ENCODE results near the gene TTC24. TPM values are rescaled to one million over a fixed set of nuclear protein-coding genes. Genes with fewer than 3 reads are reported as not detected.

Gene TTC24
- total and polyA plus RNA-seq, 2 experiments from 2014 or later, result not detected

GRCh38 chr1:156559086-156559796 lies 20.3 kb upstream of the TTC24 start (continued):
- TF ChIP-seq ZNF462 (CRISPR knock-in tag; IDR thresholded peaks at IDR 0.05) (no peak), EZH2 (IDR thresholded peaks at IDR 0.05; ENCODE audit: low read depth, unreplicated experiment) (no peak)

- Histone ChIP-seq H3K79me2 (replicated peaks; ENCODE audit: insufficient read depth) (no peaks in the 10 kb centered on the region), H3K27me3 (ENCODE audit: insufficient read depth) (no peaks in the 10 kb centered on the region), H3K36me3 (ENCODE audit: insufficient read depth) (peaks cover 21% of the 10 kb centered on the region; the same call in 1 of the 2 replicates), H2AFZ (no peak overlapping the region), H3F3A (replicated peaks; ENCODE audit: low read depth) (no peaks in the 10 kb centered on the region), H3K27ac (ENCODE audit: low read depth) (no peak overlapping the region), H3K9me2 (ENCODE audit: insufficient read depth) (no peaks in the 10 kb centered on the region), H3K4me2 (no peak overlapping the region), H3K4me3 (no peak overlapping the region), H4K20me1 (replicated peaks; ENCODE audit: insufficient read depth) (no peaks in the 10 kb centered on the region; the same call in 1 of the 2 replicates), H3K4me1 (ENCODE audit: insufficient read depth) (no peaks in the 10 kb centered on the region)
- Mint-ChIP-seq H3K9me3 (no peaks in the 10 kb centered on the region), H3K36me3 (ENCODE audit: low read depth) (peaks cover 39% of the 10 kb centered on the region), H3K4me1 (no peaks in the 10 kb centered on the region), H3K4me3 (no peak overlapping the region), H3K27ac (no peak overlapping the region), H3K27me3 (ENCODE audit: insufficient read depth, low read depth, poor library complexity) (peaks cover 3% of the 10 kb centered on the region)
- no peak for DNase-seq (ENCODE audit: low spot score)
- no peak for ATAC-seq
- TF ChIP-seq REST (IDR thresholded peaks at IDR 0.05; ENCODE audit: unreplicated experiment), result no peak
- no peak for TF ChIP-seq ZNF331 (CRISPR knock-in tag; IDR thresholded peaks at IDR 0.05; ENCODE audit: low read depth)
- no peak for TF ChIP-seq EZH2 (IDR thresholded peaks at IDR 0.05; ENCODE audit: low read depth, unreplicated experiment)
- no peak for TF ChIP-seq ETS1 (IDR thresholded peaks at IDR 0.05)
- no peak for TF ChIP-seq CREB1 (CRISPR knock-in tag; IDR thresholded peaks at IDR 0.05; ENCODE audit: low read depth)
- TF ChIP-seq NANOG (IDR thresholded peaks at IDR 0.05; ENCODE audit: borderline replicate concordance), result no peak
- no peak for TF ChIP-seq POLR2AphosphoS5 (IDR thresholded peaks at IDR 0.05; ENCODE audit: low read depth)
- TF ChIP-seq JUNB (IDR thresholded peaks at IDR 0.05; ENCODE audit: unreplicated experiment), result no peak
- TF ChIP-seq EZH2phosphoT487 (IDR thresholded peaks at IDR 0.05; ENCODE audit: unreplicated experiment), result no peak
- TF ChIP-seq CTCF (conservative IDR thresholded peaks at IDR 0.05; ENCODE audit: low read depth in 2 of 2), result no peak
Observed at GRCh38 chr1:156559797-156560385, 19.6 kb upstream of the TTC24 start.
